K562 (cell line): ENCODE results near the gene WHAMM. TPM values are rescaled to one million over a fixed set of nuclear protein-coding genes. Genes with fewer than 3 reads are reported as not detected.
A peak's percentile ranks its signal among the peaks of the same experiment; 100 is the strongest.

ENCODE experiments used
- CEBPB ChIP-seq: fragments of 450-650 bp; IDR thresholded peaks from 2 replicates; pipeline ENCODE4 v1.6.1; 2016; ENCODE audit warnings: missing genetic modification characterization, missing compliant biosample characterization
- HMGN3 ChIP-seq: IDR thresholded peaks from 2 replicates; pipeline ENCODE4 v1.6.1; 2011; ENCODE audit warnings: borderline replicate concordance, low read depth, mild to moderate bottlenecking, mixed read lengths, low read length; ENCODE audit not compliant: insufficient read length; ENCODE audit errors: extremely low read depth
- HSF4 ChIP-seq: fragments of 250-450 bp; sonication (Bioruptor Pico); IDR thresholded peaks from 2 replicates; pipeline ENCODE4 v2.1.2; 2022; ENCODE audit warnings: mild to moderate bottlenecking, moderate library complexity, borderline replicate concordance
- JUND ChIP-seq, 2 experiments: IDR thresholded peaks; 2 replicates in 1 of 2; 3 replicates in 1 of 2; pipeline ENCODE4 v1.6.1; 2011; ENCODE audit warnings: borderline replicate concordance in 2 of 2, low read depth in 2 of 2, low read length in 2 of 2, improper control_type of control experiment in 1 of 2, missing biosample characterization in 1 of 2, missing genetic modification characterization in 1 of 2, missing genetic modification reagents in 1 of 2
- KLF16 ChIP-seq: IDR thresholded peaks from 2 replicates; pipeline ENCODE4 v1.6.1; 2016; ENCODE audit warnings: antibody characterized with exemption
- MBD2 ChIP-seq: sonication (generic); IDR thresholded peaks from 2 replicates; pipeline ENCODE4 v1.6.1; 2016; ENCODE audit warnings: low read depth, borderline replicate concordance
- MTA2 ChIP-seq: fragments of 450-650 bp; IDR thresholded peaks from 2 replicates; pipeline ENCODE4 v1.6.1; 2016; ENCODE audit warnings: low read depth
- MYNN ChIP-seq, 2 experiments: sonication (generic); formaldehyde crosslinking in 1 of 2; IDR thresholded peaks; 2 replicates each; pipeline versions ENCODE4 v1.5.0 to v1.6.1; 2016 to 2020; ENCODE audit warnings: antibody characterized with exemption in 1 of 2, missing genetic modification reagents in 1 of 2
- NCOA2 ChIP-seq, 2 experiments: fragments of 450-650 bp; IDR thresholded peaks; 2 replicates each; pipeline ENCODE4 v1.6.1; 2018; ENCODE audit warnings: mild to moderate bottlenecking in 2 of 2, moderate library complexity in 1 of 2; ENCODE audit not compliant: partially characterized antibody in 2 of 2
- NFE2 ChIP-seq: IDR thresholded peaks from 2 replicates; pipeline ENCODE4 v1.6.1; 2014; ENCODE audit warnings: antibody characterized with exemption, low read depth
- PHF8 ChIP-seq: fragments of 200-600 bp; sonication (generic); IDR thresholded peaks from 2 replicates; pipeline ENCODE4 v1.6.1; 2012; ENCODE audit warnings: mixed run types, mild to moderate bottlenecking, inconsistent platforms, low read length, moderate library complexity, borderline replicate concordance
- RBM25 ChIP-seq: fragments of 200-400 bp; formaldehyde crosslinking; IDR thresholded peaks from 2 replicates; pipeline ENCODE4 v1.6.1; 2018; ENCODE audit warnings: low read length, low read depth, moderate library complexity; ENCODE audit not compliant: severe bottlenecking
- SP1 ChIP-seq: sonication (generic); formaldehyde crosslinking; IDR thresholded peaks from 2 replicates; pipeline ENCODE4 v1.8.1; 2022; ENCODE audit warnings: mild to moderate bottlenecking, missing genetic modification reagents
- SRSF1 ChIP-seq: fragments of 200-400 bp; formaldehyde crosslinking; IDR thresholded peaks from 2 replicates; pipeline ENCODE4 v1.6.1; 2017; ENCODE audit warnings: mild to moderate bottlenecking, low read depth, low read length, moderate library complexity
- ZC3H8 ChIP-seq: fragments of 450-650 bp; IDR thresholded peaks from 2 replicates; pipeline ENCODE4 v1.6.1; 2017
- ZNF589 ChIP-seq: fragments of 200-800 bp; sonication (Bioruptor generic); IDR thresholded peaks from 2 replicates; pipeline ENCODE4 v1.6.1; 2016; ENCODE audit warnings: low read depth, missing genetic modification characterization, missing compliant biosample characterization
- ZNF668 ChIP-seq: fragments of 250-450 bp; sonication (Bioruptor Pico); IDR thresholded peaks from 2 replicates; pipeline ENCODE4 v1.8.0; 2022; ENCODE audit warnings: mild to moderate bottlenecking, inconsistent platforms
- polyA plus RNA-seq, 8 experiments: library from polyadenylated mRNA; depleted of rRNA in 4 of 8; stranded (reverse) in 5 of 8; unstranded in 3 of 8; fragments of >200 nt; fragmentation: Nextera tagmentation in 2 of 8; fragmentation: Illumina TruSeq in 1 of 8; extraction: Ambion mirVana in 2 of 8; extraction: Trizol in 1 of 8; gene quantifications; 2 replicates each; pipeline versions ENCODE4 v1.2.1 to v1.2.3, GENCODE V29; 2011 to 2014; ENCODE audit warnings: inconsistent platforms in 1 of 8, missing spikeins in 1 of 8
- total RNA-seq, 7 experiments: library from RNA; depleted of rRNA in 6 of 7; stranded (reverse); fragments of >200 nt in 6 of 7; fragmentation: Illumina TruSeq in 2 of 7; extraction: Trizol in 2 of 7; gene quantifications; 2 replicates each; pipeline versions ENCODE4 v1.2.1 to v1.2.3, GENCODE V29; 2011 to 2021; ENCODE audit warnings: low replicate concordance in 1 of 7
- TF ChIP-seq, protein P1 (sequence below): fragments of 450-650 bp; IDR thresholded peaks from 2 replicates; pipeline ENCODE4 v1.6.1; 2017; ENCODE audit warnings: mild to moderate bottlenecking, moderate library complexity
- TF ChIP-seq, protein P2 (sequence below): sonication (generic); formaldehyde crosslinking; IDR thresholded peaks from 2 replicates; pipeline ENCODE4 v1.8.0; 2022; ENCODE audit warnings: missing genetic modification reagents, mild to moderate bottlenecking, moderate library complexity, borderline replicate concordance
- TF ChIP-seq, protein P3 (sequence below): fragments of 450-650 bp; IDR thresholded peaks from 2 replicates; pipeline ENCODE4 v1.6.1; 2016; ENCODE audit warnings: borderline replicate concordance

Gene WHAMM
- total and polyA plus RNA-seq, 9 of the 15 experiments (the other 6 are each of a cell fraction or from before 2014, with no cell fraction given), result 2.0 to 4.8 (median 3.6) TPM

DNA sequence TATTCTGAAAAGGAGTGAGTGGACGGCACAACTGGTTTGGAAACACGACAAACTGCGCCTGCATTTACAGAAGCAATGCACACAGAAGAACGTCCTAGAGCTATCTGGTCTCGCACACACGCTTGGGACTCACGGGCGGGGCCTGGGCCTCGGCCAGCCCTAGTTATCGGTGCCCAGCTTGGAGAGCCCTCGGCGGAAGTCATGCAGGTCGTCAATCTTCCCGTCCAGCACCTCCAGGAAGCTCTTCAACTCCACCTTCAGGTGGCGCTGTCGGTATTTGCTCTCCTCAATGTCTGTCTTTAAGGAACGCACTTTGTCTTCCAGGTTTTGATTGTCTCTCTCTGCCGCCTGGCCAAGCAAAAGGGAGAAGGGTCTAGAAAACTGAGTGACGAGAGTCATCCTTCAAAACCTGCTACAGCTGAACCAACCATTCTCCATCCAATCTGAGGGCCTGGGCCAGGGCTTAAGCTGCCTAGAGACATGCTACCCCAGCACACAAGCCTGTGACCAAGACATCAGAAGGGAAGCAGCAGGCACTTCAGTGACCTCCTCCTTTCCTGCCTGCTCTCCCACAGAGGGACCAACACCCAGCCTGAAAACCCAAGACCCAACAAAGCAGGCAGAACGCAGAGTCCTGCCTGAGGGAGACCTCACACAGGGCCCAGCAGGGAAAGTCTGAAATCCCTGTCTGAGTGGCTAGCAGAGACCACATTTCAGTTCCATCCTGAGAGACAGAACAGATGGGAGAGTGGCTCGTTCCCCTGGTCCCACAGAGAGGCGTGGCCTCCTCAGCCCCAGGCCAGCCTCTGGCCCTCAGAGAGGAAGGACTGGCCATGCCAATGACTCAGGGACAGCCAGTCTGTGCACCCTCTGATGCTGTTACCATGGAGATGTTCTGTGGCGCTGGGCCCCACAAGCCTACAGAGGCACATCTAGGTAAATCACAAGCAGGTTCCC is 40.4 kb downstream of the WHAMM start (continued):
- TF ChIP-seq, protein P1, sequence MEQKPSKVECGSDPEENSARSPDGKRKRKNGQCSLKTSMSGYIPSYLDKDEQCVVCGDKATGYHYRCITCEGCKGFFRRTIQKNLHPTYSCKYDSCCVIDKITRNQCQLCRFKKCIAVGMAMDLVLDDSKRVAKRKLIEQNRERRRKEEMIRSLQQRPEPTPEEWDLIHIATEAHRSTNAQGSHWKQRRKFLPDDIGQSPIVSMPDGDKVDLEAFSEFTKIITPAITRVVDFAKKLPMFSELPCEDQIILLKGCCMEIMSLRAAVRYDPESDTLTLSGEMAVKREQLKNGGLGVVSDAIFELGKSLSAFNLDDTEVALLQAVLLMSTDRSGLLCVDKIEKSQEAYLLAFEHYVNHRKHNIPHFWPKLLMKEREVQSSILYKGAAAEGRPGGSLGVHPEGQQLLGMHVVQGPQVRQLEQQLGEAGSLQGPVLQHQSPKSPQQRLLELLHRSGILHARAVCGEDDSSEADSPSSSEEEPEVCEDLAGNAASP, result no peak
- TF ChIP-seq ZNF589, result no peak
- no peak; the same call in 1 of the 2 replicates for TF ChIP-seq CEBPB
- peak; percentile 74 for TF ChIP-seq JUND (IDR thresholded peaks at IDR 0.05; ENCODE audit: borderline replicate concordance, low read depth, low read length)
- TF ChIP-seq JUND (tag; IDR thresholded peaks at IDR 0.05; ENCODE audit: borderline replicate concordance, low read depth, low read length), result no peak; the same call in 2 of the 3 replicates
- no peak for TF ChIP-seq ZNF668 (CRISPR knock-in tag)
- TF ChIP-seq NCOA2 (IDR thresholded peaks at IDR 0.05; ENCODE audit: partially characterized antibody in 2 of 2), result no peak
- peak; percentile 90 for TF ChIP-seq KLF16
- peak; percentile 91 for TF ChIP-seq MTA2
- no peak for TF ChIP-seq ZC3H8
- no peak for TF ChIP-seq RBM25
- TF ChIP-seq, protein P2, sequence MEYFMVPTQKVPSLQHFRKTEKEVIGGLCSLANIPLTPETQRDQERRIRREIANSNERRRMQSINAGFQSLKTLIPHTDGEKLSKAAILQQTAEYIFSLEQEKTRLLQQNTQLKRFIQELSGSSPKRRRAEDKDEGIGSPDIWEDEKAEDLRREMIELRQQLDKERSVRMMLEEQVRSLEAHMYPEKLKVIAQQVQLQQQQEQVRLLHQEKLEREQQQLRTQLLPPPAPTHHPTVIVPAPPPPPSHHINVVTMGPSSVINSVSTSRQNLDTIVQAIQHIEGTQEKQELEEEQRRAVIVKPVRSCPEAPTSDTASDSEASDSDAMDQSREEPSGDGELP (CRISPR knock-in tag), result peak; percentile 89
- TF ChIP-seq MBD2, result 0 out of 2 replicates have a peak, but pooled peaks have one; percentile 39
- peak; percentile 78; the same call in 1 of the 2 replicates for TF ChIP-seq SP1 (CRISPR knock-in tag)
- TF ChIP-seq, protein P3, sequence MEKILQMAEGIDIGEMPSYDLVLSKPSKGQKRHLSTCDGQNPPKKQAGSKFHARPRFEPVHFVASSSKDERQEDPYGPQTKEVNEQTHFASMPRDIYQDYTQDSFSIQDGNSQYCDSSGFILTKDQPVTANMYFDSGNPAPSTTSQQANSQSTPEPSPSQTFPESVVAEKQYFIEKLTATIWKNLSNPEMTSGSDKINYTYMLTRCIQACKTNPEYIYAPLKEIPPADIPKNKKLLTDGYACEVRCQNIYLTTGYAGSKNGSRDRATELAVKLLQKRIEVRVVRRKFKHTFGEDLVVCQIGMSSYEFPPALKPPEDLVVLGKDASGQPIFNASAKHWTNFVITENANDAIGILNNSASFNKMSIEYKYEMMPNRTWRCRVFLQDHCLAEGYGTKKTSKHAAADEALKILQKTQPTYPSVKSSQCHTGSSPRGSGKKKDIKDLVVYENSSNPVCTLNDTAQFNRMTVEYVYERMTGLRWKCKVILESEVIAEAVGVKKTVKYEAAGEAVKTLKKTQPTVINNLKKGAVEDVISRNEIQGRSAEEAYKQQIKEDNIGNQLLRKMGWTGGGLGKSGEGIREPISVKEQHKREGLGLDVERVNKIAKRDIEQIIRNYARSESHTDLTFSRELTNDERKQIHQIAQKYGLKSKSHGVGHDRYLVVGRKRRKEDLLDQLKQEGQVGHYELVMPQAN, result no peak
- peak; percentile 10; the same call in 1 of the 2 replicates for TF ChIP-seq NFE2
- peak; percentile 27; the same call in 1 of the 2 replicates for TF ChIP-seq PHF8
- no peak for TF ChIP-seq SRSF1
- TF ChIP-seq HMGN3, result peak; percentile 99
- TF ChIP-seq MYNN (IDR thresholded peaks at IDR 0.05), result peak; percentile 82
- no peak for TF ChIP-seq MYNN (CRISPR knock-in tag; IDR thresholded peaks at IDR 0.05)
- TF ChIP-seq HSF4, result no peak
